Measurements from ENCODE around the gene CCDC102B.

CCDC102B gene

GRCh38 chr18:68841301-68841700 is 43.4 kb downstream of the CCDC102B start:
- Histone ChIP-seq H2BK120ac (ENCODE audit: low read depth, low read length) (no peak overlapping the region), H4K5ac (ENCODE audit: low read length) (no peak overlapping the region), H3K4ac (ENCODE audit: low read depth, low read length) (no peak overlapping the region), H2AK5ac (ENCODE audit: low read length) (no peak overlapping the region), H3K4me2 (ENCODE audit: low read length) (no peak overlapping the region), H3K79me2 (ENCODE audit: control insufficient read depth, insufficient read depth, low read length) (no peaks in the 10 kb centered on the region), H3K27ac (ENCODE audit: low read depth, low read length) (no peak overlapping the region), H3K56ac (ENCODE audit: low read length) (no peak overlapping the region), H3K4me1 (ENCODE audit: control insufficient read depth, low read depth, low read length) (no peaks in the 10 kb centered on the region), H3K9ac (ENCODE audit: low read length) (no peak overlapping the region), H2BK5ac (ENCODE audit: low read length) (no peak overlapping the region), H3K23ac (ENCODE audit: low read length) (no peak overlapping the region), H3K4me3 (ENCODE audit: low read length) (no peak overlapping the region), H3K18ac (ENCODE audit: low read length) (no peak overlapping the region), H3K36me3 (ENCODE audit: control insufficient read depth, insufficient read depth, low read length) (no peaks in the 10 kb centered on the region), H3K27me3 (ENCODE audit: insufficient read depth, low read length, poor library complexity) (no peaks in the 10 kb centered on the region), H4K8ac (ENCODE audit: low read depth, low read length) (no peak overlapping the region), H3K79me1 (ENCODE audit: low read length) (no peaks in the 10 kb centered on the region), H2BK15ac (replicated peaks; ENCODE audit: low read depth) (no peak overlapping the region)
- DNase-seq = no peak

GRCh38 chr18:68842951-68843350 is 45.1 kb downstream of the CCDC102B start:
- H2BK15ac ChIP-seq (replicated peaks; ENCODE audit: low read depth) = no peak overlapping the region
- no peaks in the 10 kb centered on the region for H3K36me3 ChIP-seq (ENCODE audit: control insufficient read depth, insufficient read depth, low read length)
- no peak overlapping the region for H3K23ac ChIP-seq (ENCODE audit: low read length)
- no peak overlapping the region for H3K9ac ChIP-seq (ENCODE audit: low read length)
- H3K27ac ChIP-seq (ENCODE audit: low read depth, low read length) = no peak overlapping the region
- H2BK5ac ChIP-seq (ENCODE audit: low read length) = no peak overlapping the region
- DNase-seq = no peak
- H4K5ac ChIP-seq (ENCODE audit: low read length) = no peak overlapping the region
- no peak overlapping the region for H3K56ac ChIP-seq (ENCODE audit: low read length)
- no peak overlapping the region for H3K4me3 ChIP-seq (ENCODE audit: low read length)
- H3K4me2 ChIP-seq (ENCODE audit: low read length) = no peak overlapping the region
- H3K4me1 ChIP-seq (ENCODE audit: control insufficient read depth, low read depth, low read length) = no peaks in the 10 kb centered on the region
- H3K18ac ChIP-seq (ENCODE audit: low read length) = no peak overlapping the region
- H3K27me3 ChIP-seq (ENCODE audit: insufficient read depth, low read length, poor library complexity) = no peaks in the 10 kb centered on the region
- no peak overlapping the region for H2BK120ac ChIP-seq (ENCODE audit: low read depth, low read length)
- H2AK5ac ChIP-seq (ENCODE audit: low read length) = no peak overlapping the region
- H3K4ac ChIP-seq (ENCODE audit: low read depth, low read length) = no peak overlapping the region
- no peak overlapping the region for H4K8ac ChIP-seq (ENCODE audit: low read depth, low read length)
- H3K79me2 ChIP-seq (ENCODE audit: control insufficient read depth, insufficient read depth, low read length) = no peaks in the 10 kb centered on the region
- WGBS (ENCODE audit: extremely low coverage, insufficient coverage, low lambda C conversion rate) = no CpG with 5 or more reads among the region's 2 CpGs
- H3K79me1 ChIP-seq (ENCODE audit: low read length) = no peaks in the 10 kb centered on the region

DNA sequence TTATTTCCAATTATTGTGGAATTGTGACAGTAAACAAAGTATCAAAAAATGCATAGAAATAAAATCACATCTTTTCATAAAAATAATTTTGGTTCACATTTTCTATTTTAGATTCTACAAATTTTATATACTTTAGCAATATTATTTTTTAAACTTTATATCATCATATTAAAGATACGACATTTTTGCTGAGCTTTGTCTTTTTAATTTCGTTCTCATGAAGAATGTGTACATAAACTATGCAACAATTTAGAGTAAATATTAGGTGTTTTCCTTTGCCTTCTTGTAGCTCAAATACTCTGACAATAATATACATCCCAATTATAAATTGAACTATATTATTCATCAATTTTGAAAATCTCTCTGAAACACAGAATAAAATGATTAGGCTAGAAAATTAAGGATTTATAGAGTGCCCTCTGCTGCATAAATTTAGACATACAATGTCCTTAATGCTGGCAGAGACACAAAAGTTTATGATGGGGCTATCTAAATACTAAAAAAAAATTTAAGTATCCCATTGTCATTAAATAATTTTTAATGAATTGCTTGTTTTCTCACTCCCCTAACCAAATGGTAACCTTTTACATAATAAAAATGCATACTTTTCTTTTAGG is 45.7 kb downstream of the CCDC102B start:
- Histone ChIP-seq H3K56ac (ENCODE audit: low read length) (no peak overlapping the region), H2AK5ac (ENCODE audit: low read length) (no peak overlapping the region), H3K18ac (ENCODE audit: low read length) (no peak overlapping the region), H3K4me3 (ENCODE audit: low read length) (no peak overlapping the region), H3K4ac (ENCODE audit: low read depth, low read length) (no peak overlapping the region), H3K79me2 (ENCODE audit: control insufficient read depth, insufficient read depth, low read length) (no peaks in the 10 kb centered on the region), H3K4me1 (ENCODE audit: control insufficient read depth, low read depth, low read length) (no peaks in the 10 kb centered on the region), H2BK15ac (replicated peaks; ENCODE audit: low read depth) (no peak overlapping the region), H3K9ac (ENCODE audit: low read length) (no peak overlapping the region), H2BK5ac (ENCODE audit: low read length) (no peak overlapping the region), H4K8ac (ENCODE audit: low read depth, low read length) (no peak overlapping the region), H2BK120ac (ENCODE audit: low read depth, low read length) (no peak overlapping the region), H3K4me2 (ENCODE audit: low read length) (no peak overlapping the region), H3K36me3 (ENCODE audit: control insufficient read depth, insufficient read depth, low read length) (no peaks in the 10 kb centered on the region), H3K79me1 (ENCODE audit: low read length) (no peaks in the 10 kb centered on the region), H3K27me3 (ENCODE audit: insufficient read depth, low read length, poor library complexity) (no peaks in the 10 kb centered on the region), H3K23ac (ENCODE audit: low read length) (no peak overlapping the region), H4K5ac (ENCODE audit: low read length) (no peak overlapping the region), H3K27ac (ENCODE audit: low read depth, low read length) (no peak overlapping the region)
- no peak for DNase-seq
- WGBS (ENCODE audit: extremely low coverage, insufficient coverage, low lambda C conversion rate) = no CpG with 5 or more reads among the region's 2 CpGs

- H3K23ac ChIP-seq (ENCODE audit: low read length) = no peak overlapping the region
- peak; percentile 20 for DNase-seq
- no peaks in the 10 kb centered on the region for H3K4me1 ChIP-seq (ENCODE audit: control insufficient read depth, low read depth, low read length)
- no peak overlapping the region for H3K27ac ChIP-seq (ENCODE audit: low read depth, low read length)
- no peaks in the 10 kb centered on the region for H3K79me1 ChIP-seq (ENCODE audit: low read length)
- H2BK120ac ChIP-seq (ENCODE audit: low read depth, low read length) = no peak overlapping the region
- H2BK15ac ChIP-seq (replicated peaks; ENCODE audit: low read depth) = no peak overlapping the region
- H4K5ac ChIP-seq (ENCODE audit: low read length) = no peak overlapping the region
- no peaks in the 10 kb centered on the region for H3K79me2 ChIP-seq (ENCODE audit: control insufficient read depth, insufficient read depth, low read length)
- no peak overlapping the region for H3K4ac ChIP-seq (ENCODE audit: low read depth, low read length)
- H3K9ac ChIP-seq (ENCODE audit: low read length) = no peak overlapping the region
- no peak overlapping the region for H3K18ac ChIP-seq (ENCODE audit: low read length)
- no peaks in the 10 kb centered on the region for H3K27me3 ChIP-seq (ENCODE audit: insufficient read depth, low read length, poor library complexity)
- no peak overlapping the region for H2AK5ac ChIP-seq (ENCODE audit: low read length)
- H3K36me3 ChIP-seq (ENCODE audit: control insufficient read depth, insufficient read depth, low read length) = no peaks in the 10 kb centered on the region
- H2BK5ac ChIP-seq (ENCODE audit: low read length) = no peak overlapping the region
- H3K4me2 ChIP-seq (ENCODE audit: low read length) = no peak overlapping the region
- no peak overlapping the region for H3K4me3 ChIP-seq (ENCODE audit: low read length)
- WGBS (ENCODE audit: extremely low coverage, insufficient coverage, low lambda C conversion rate) = no CpG with 5 or more reads among the region's 3 CpGs
- H4K8ac ChIP-seq (ENCODE audit: low read depth, low read length) = no peak overlapping the region
- H3K56ac ChIP-seq (ENCODE audit: low read length) = no peak overlapping the region
These were observed 49.4 kb downstream of the CCDC102B start for GRCh38 chr18:68847219-68847837.

- H3K27ac ChIP-seq (ENCODE audit: low read depth, low read length) = no peak overlapping the region
- H3K23ac ChIP-seq (ENCODE audit: low read length) = no peak overlapping the region
- H3K27me3 ChIP-seq (ENCODE audit: insufficient read depth, low read length, poor library complexity) = no peaks in the 10 kb centered on the region
- H3K36me3 ChIP-seq (ENCODE audit: control insufficient read depth, insufficient read depth, low read length) = no peaks in the 10 kb centered on the region
- H2BK15ac ChIP-seq (replicated peaks; ENCODE audit: low read depth) = no peak overlapping the region
- no peaks in the 10 kb centered on the region for H3K79me2 ChIP-seq (ENCODE audit: control insufficient read depth, insufficient read depth, low read length)
- H3K4me3 ChIP-seq (ENCODE audit: low read length) = no peak overlapping the region
- H2BK120ac ChIP-seq (ENCODE audit: low read depth, low read length) = no peak overlapping the region
- no peak overlapping the region for H3K4me2 ChIP-seq (ENCODE audit: low read length)
- no peak overlapping the region for H2AK5ac ChIP-seq (ENCODE audit: low read length)
- no peaks in the 10 kb centered on the region for H3K79me1 ChIP-seq (ENCODE audit: low read length)
- no peak overlapping the region for H3K56ac ChIP-seq (ENCODE audit: low read length)
- no CpG with 5 or more reads among the region's 1 CpG for WGBS (ENCODE audit: extremely low coverage, insufficient coverage, low lambda C conversion rate)
- H3K9ac ChIP-seq (ENCODE audit: low read length) = no peak overlapping the region
- H2BK5ac ChIP-seq (ENCODE audit: low read length) = no peak overlapping the region
- H3K4ac ChIP-seq (ENCODE audit: low read depth, low read length) = no peak overlapping the region
- H4K5ac ChIP-seq (ENCODE audit: low read length) = no peak overlapping the region
- no peak for DNase-seq
- H3K18ac ChIP-seq (ENCODE audit: low read length) = no peak overlapping the region
- H3K4me1 ChIP-seq (ENCODE audit: control insufficient read depth, low read depth, low read length) = no peaks in the 10 kb centered on the region
- no peak overlapping the region for H4K8ac ChIP-seq (ENCODE audit: low read depth, low read length)
These were observed 50.4 kb downstream of the CCDC102B start for GRCh38 chr18:68848242-68848641.

Data from mesendoderm (in vitro differentiated cells).